Lower leg skin (tissue), 3 donors: ENCODE data around the gene MLEC.

Experiments used
- CTCF ChIP-seq, 3 donors: fragments of 450-650 bp; IDR thresholded peaks; one replicate each; pipeline ENCODE4 v1.5.1; 2016; ENCODE audit warnings: antibody characterized with exemption in 3 of 3, mild to moderate bottlenecking in 3 of 3, moderate library complexity in 2 of 3
- POLR2A ChIP-seq, 2 donors: fragments of 450-650 bp; IDR thresholded peaks; one replicate each; pipeline ENCODE4 v1.6.1; 2016 to 2017; ENCODE audit warnings: antibody characterized with exemption in 2 of 2, mild to moderate bottlenecking in 1 of 2, moderate library complexity in 1 of 2

GRCh38 chr12:120726961-120727360 lies 40.0 kb downstream of the MLEC start:
- TF ChIP-seq POLR2A (IDR thresholded peaks at IDR 0.05) (no peak), CTCF (IDR thresholded peaks at IDR 0.05) (no peak)
